K562 (cell line): ENCODE data around the gene ACP4. TPM values are rescaled to one million over a fixed set of nuclear protein-coding genes. Genes with fewer than 3 reads are reported as not detected.

Source experiments
- C11orf30 ChIP-seq: fragments of 450-650 bp; IDR thresholded peaks from 2 replicates; pipeline ENCODE4 v1.6.1; 2016; ENCODE audit warnings: low read depth, mild to moderate bottlenecking
- ELF4 ChIP-seq: fragments of 450-650 bp; formaldehyde crosslinking; IDR thresholded peaks from 2 replicates; pipeline ENCODE4 v1.4.0; 2022; ENCODE audit warnings: missing genetic modification characterization
- HMGN3 ChIP-seq: IDR thresholded peaks from 2 replicates; pipeline ENCODE4 v1.6.1; 2011; ENCODE audit warnings: borderline replicate concordance, low read depth, mild to moderate bottlenecking, mixed read lengths, low read length; ENCODE audit not compliant: insufficient read length; ENCODE audit errors: extremely low read depth
- ILK ChIP-seq: fragments of 450-650 bp; IDR thresholded peaks from 2 replicates; pipeline ENCODE4 v1.6.1; 2016; ENCODE audit warnings: missing genetic modification characterization, low read depth, mild to moderate bottlenecking, missing compliant biosample characterization, moderate library complexity, borderline replicate concordance
- MYBL2 ChIP-seq, 2 experiments: fragments of 450-650 bp in 1 of 2; sonication (generic) in 1 of 2; formaldehyde crosslinking in 1 of 2; IDR thresholded peaks; 2 replicates each; pipeline versions ENCODE4 v1.6.1 to v1.8.1; 2017 to 2022; ENCODE audit warnings: borderline replicate concordance in 1 of 2, inconsistent platforms in 1 of 2, low read depth in 1 of 2, mild to moderate bottlenecking in 1 of 2, missing genetic modification reagents in 1 of 2, moderate library complexity in 1 of 2
- PHF8 ChIP-seq: fragments of 200-600 bp; sonication (generic); IDR thresholded peaks from 2 replicates; pipeline ENCODE4 v1.6.1; 2012; ENCODE audit warnings: mixed run types, mild to moderate bottlenecking, inconsistent platforms, low read length, moderate library complexity, borderline replicate concordance
- RBM14 ChIP-seq: fragments of 200-400 bp; formaldehyde crosslinking; IDR thresholded peaks from 2 replicates; pipeline ENCODE4 v1.6.1; 2018; ENCODE audit warnings: low read depth, mild to moderate bottlenecking, low read length, moderate library complexity, borderline replicate concordance; ENCODE audit not compliant: insufficient read depth
- RFX7 ChIP-seq: fragments of 250-450 bp; sonication (Bioruptor Pico); IDR thresholded peaks from 2 replicates; pipeline ENCODE4 v1.5.1; 2021; ENCODE audit warnings: mild to moderate bottlenecking
- SRSF1 ChIP-seq: fragments of 200-400 bp; formaldehyde crosslinking; IDR thresholded peaks from 2 replicates; pipeline ENCODE4 v1.6.1; 2017; ENCODE audit warnings: mild to moderate bottlenecking, low read depth, low read length, moderate library complexity
- TCF7L2 ChIP-seq: fragments of 150-350 bp; IDR thresholded peaks from 2 replicates; pipeline ENCODE4 v1.6.1; 2016; ENCODE audit warnings: low read depth, mild to moderate bottlenecking, low read length, moderate library complexity
- TCFL5 ChIP-seq: fragments of 250-450 bp; sonication (Bioruptor Pico); conservative IDR thresholded peaks from 2 replicates; pipeline ENCODE4 v1.6.1; 2021; ENCODE audit warnings: mild to moderate bottlenecking, moderate library complexity, matching md5 sums
- ZBTB12 ChIP-seq: fragments of 250-450 bp; sonication (Bioruptor Pico); IDR thresholded peaks from 2 replicates; pipeline ENCODE4 v1.4.0; 2020
- ZBTB43 ChIP-seq: sonication (generic); formaldehyde crosslinking; IDR thresholded peaks from 2 replicates; pipeline ENCODE4 v1.8.0; 2023; ENCODE audit warnings: mild to moderate bottlenecking, missing genetic modification reagents
- ZNF217 ChIP-seq: sonication (generic); formaldehyde crosslinking; IDR thresholded peaks from 2 replicates; pipeline ENCODE4 v1.8.0; 2022; ENCODE audit warnings: mild to moderate bottlenecking, missing genetic modification reagents
- ZNF232 ChIP-seq: sonication (generic); formaldehyde crosslinking; IDR thresholded peaks from 2 replicates; pipeline ENCODE4 v1.8.0; 2022; ENCODE audit warnings: mild to moderate bottlenecking, missing genetic modification reagents
- ZNF445 ChIP-seq: fragments of 250-450 bp; sonication (Bioruptor Pico); IDR thresholded peaks from 2 replicates; pipeline ENCODE4 v1.4.0; 2020; ENCODE audit warnings: low read depth, mild to moderate bottlenecking, moderate library complexity
- polyA plus RNA-seq, 8 experiments: library from polyadenylated mRNA; depleted of rRNA in 4 of 8; stranded (reverse) in 5 of 8; unstranded in 3 of 8; fragments of >200 nt; fragmentation: Nextera tagmentation in 2 of 8; fragmentation: Illumina TruSeq in 1 of 8; extraction: Ambion mirVana in 2 of 8; extraction: Trizol in 1 of 8; gene quantifications; 2 replicates each; pipeline versions ENCODE4 v1.2.1 to v1.2.3, GENCODE V29; 2011 to 2014; ENCODE audit warnings: inconsistent platforms in 1 of 8, missing spikeins in 1 of 8
- total RNA-seq, 7 experiments: library from RNA; depleted of rRNA in 6 of 7; stranded (reverse); fragments of >200 nt in 6 of 7; fragmentation: Illumina TruSeq in 2 of 7; extraction: Trizol in 2 of 7; gene quantifications; 2 replicates each; pipeline versions ENCODE4 v1.2.1 to v1.2.3, GENCODE V29; 2011 to 2021; ENCODE audit warnings: low replicate concordance in 1 of 7
- TF ChIP-seq, protein P1 (sequence below): fragments of 250-450 bp; sonication (Bioruptor Pico); IDR thresholded peaks from 2 replicates; pipeline ENCODE4 v1.4.0; 2020; ENCODE audit warnings: borderline replicate concordance
- TF ChIP-seq, protein P2 (sequence below): sonication (generic); formaldehyde crosslinking; IDR thresholded peaks from 2 replicates; pipeline ENCODE4 v1.8.1; 2023; ENCODE audit warnings: missing genetic modification reagents, mild to moderate bottlenecking, borderline replicate concordance

Gene ACP4
- total and polyA plus RNA-seq, 9 of the 15 experiments (the other 6 are each of a cell fraction or from before 2014, with no cell fraction given) = not detected

DNA sequence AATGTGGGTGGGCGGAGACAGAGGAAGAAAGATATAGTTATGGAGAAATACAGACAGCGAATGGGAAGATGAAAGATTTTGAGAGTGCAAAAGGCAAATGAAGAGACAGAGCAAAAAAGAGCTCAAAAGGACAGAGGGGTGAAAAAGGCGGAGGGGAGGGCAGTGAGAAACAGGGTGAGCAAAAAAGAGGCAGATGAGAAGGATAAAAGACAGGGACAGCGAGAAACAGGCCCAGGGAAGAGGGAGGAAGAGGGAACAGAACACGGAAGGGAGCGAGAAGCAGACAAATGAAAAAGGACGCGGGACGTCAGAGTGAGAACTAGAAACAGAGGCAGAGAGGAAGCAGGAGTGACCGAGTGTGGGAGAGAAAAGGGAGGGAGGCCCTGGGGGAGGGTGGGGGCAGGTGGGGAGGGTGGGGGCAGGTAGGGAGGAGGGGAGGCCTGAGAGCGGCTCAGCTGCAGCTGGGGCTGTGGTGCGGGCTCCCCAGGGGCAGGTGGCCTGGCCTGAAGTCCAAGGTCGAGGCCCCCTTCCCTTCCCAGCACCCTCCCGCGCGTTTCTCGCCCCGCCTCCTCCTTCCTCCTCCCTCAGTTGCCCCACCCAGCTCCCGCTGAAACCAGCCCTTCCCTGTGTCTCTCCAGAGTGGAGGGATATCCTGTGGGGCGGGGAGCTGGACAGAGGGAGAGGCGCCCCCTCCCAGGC lies 30.5 kb downstream of the ACP4 start (continued):
- no peak for TF ChIP-seq MYBL2 (IDR thresholded peaks at IDR 0.05; ENCODE audit: low read depth)
- TF ChIP-seq MYBL2 (CRISPR knock-in tag; IDR thresholded peaks at IDR 0.05; ENCODE audit: borderline replicate concordance) = no peak
- TF ChIP-seq ZBTB12 (CRISPR knock-in tag) = no peak
- TF ChIP-seq, protein P1, sequence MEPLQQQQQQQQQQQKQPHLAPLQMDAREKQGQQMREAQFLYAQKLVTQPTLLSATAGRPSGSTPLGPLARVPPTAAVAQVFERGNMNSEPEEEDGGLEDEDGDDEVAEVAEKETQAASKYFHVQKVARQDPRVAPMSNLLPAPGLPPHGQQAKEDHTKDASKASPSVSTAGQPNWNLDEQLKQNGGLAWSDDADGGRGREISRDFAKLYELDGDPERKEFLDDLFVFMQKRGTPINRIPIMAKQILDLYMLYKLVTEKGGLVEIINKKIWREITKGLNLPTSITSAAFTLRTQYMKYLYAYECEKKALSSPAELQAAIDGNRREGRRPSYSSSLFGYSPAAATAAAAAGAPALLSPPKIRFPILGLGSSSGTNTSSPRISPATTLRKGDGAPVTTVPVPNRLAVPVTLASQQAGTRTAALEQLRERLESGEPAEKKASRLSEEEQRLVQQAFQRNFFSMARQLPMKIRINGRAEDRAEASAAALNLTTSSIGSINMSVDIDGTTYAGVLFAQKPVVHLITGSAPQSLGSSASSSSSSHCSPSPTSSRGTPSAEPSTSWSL (CRISPR knock-in tag) = no peak
- TF ChIP-seq, protein P2, sequence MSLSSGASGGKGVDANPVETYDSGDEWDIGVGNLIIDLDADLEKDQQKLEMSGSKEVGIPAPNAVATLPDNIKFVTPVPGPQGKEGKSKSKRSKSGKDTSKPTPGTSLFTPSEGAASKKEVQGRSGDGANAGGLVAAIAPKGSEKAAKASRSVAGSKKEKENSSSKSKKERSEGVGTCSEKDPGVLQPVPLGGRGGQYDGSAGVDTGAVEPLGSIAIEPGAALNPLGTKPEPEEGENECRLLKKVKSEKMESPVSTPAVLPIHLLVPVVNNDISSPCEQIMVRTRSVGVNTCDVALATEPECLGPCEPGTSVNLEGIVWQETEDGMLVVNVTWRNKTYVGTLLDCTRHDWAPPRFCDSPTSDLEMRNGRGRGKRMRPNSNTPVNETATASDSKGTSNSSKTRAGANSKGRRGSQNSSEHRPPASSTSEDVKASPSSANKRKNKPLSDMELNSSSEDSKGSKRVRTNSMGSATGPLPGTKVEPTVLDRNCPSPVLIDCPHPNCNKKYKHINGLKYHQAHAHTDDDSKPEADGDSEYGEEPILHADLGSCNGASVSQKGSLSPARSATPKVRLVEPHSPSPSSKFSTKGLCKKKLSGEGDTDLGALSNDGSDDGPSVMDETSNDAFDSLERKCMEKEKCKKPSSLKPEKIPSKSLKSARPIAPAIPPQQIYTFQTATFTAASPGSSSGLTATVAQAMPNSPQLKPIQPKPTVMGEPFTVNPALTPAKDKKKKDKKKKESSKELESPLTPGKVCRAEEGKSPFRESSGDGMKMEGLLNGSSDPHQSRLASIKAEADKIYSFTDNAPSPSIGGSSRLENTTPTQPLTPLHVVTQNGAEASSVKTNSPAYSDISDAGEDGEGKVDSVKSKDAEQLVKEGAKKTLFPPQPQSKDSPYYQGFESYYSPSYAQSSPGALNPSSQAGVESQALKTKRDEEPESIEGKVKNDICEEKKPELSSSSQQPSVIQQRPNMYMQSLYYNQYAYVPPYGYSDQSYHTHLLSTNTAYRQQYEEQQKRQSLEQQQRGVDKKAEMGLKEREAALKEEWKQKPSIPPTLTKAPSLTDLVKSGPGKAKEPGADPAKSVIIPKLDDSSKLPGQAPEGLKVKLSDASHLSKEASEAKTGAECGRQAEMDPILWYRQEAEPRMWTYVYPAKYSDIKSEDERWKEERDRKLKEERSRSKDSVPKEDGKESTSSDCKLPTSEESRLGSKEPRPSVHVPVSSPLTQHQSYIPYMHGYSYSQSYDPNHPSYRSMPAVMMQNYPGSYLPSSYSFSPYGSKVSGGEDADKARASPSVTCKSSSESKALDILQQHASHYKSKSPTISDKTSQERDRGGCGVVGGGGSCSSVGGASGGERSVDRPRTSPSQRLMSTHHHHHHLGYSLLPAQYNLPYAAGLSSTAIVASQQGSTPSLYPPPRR (CRISPR knock-in tag) = no peak
- no peak for TF ChIP-seq SRSF1
- TF ChIP-seq RBM14 = no peak
- TF ChIP-seq PHF8 = peak; percentile 26; the same call in 1 of the 2 replicates
- TF ChIP-seq ZNF445 (CRISPR knock-in tag) = no peak
- no peak for TF ChIP-seq ZBTB43 (CRISPR knock-in tag)
- no peak for TF ChIP-seq C11orf30
- TF ChIP-seq RFX7 = no peak
- TF ChIP-seq ELF4 (CRISPR knock-in tag) = peak; percentile 57; the same call in 1 of the 2 replicates
- TF ChIP-seq ZNF217 (CRISPR knock-in tag) = no peak
- no peak for TF ChIP-seq TCFL5 (CRISPR knock-in tag)
- no peak for TF ChIP-seq HMGN3
- TF ChIP-seq ZNF232 (CRISPR knock-in tag) = no peak
- TF ChIP-seq TCF7L2 = no peak
- TF ChIP-seq ILK (tag) = no peak
